KG1 (cell line): ENCODE data around the gene TSPAN7.

Experiments used
- DNase-seq: peaks from one replicate; lab custom pipeline; 2025; lab: John Stamatoyannopoulos, UW

The TSPAN7 gene

DNA sequence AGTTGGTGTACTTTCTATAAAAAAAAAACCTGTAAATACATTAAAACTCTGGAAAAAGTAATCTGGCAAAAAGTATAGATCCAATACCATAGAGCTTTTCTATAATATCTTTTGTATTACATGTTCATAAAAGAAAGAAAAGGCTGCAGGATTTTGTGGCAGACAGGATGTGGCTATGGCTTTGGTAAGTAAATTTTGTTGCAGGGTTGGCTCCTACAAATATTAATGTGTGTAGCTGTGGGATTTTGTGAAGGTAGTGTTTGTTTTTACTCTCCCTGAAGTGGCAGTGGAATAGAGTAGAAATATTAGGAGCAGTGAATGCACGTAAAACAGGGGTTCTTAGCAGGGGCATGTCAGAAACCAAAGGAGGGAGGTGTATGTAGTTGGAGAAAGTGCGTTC, 84.8 kb downstream of the TSPAN7 start:
- no peak for DNase-seq

DNA sequence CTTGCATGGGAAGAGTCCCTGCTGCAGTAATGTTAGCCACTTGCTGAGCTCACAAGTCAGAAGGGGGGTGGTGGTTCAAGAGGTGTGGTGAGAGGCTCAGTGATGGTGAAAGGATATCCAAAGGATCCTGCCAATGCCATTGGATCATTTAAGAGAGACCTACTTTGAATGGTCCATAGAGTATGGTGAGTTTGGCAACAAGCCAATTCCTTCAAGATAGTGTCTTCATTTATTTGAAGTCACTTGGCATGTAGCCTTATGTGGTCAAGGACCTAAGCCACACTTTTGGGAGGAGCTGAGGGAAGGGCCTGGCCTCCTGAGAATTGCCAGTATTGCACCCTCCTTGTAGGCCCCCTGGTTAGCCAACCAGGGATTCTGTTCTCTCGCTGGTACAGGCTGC, 87.9 kb downstream of the TSPAN7 start:
- DNase-seq = no peak

- DNase-seq = no peak
Observed at GRCh38 chrX:38649674-38650647, 88.6 kb downstream of the TSPAN7 start.

GRCh38 chrX:38651625-38652601, 90.6 kb downstream of the TSPAN7 start:
- no peak for DNase-seq

DNA sequence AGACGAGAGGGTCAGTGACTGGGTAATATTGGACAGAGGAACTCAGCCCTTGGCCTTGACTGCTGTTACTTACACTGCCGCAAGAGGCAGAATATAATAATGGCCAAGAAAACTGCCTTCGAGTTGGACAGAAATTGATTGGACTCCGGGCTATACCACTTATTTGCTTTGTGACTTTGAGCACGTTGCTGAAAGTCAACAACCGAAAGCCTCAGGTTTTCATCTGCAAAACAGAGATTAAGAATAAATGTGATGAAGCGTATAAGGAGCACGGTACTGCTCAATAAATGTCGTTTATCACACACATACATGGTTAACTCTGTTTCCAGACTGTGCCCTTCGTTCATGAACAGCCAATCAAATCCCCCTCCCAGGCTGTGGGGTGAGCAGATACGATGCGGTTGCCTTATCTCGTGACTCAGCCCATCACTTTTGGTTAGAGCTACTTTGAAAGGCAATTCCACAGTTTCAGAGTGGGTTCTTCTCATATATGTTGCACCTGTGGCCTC, 91.6 kb downstream of the TSPAN7 start:
- no peak for DNase-seq

DNA sequence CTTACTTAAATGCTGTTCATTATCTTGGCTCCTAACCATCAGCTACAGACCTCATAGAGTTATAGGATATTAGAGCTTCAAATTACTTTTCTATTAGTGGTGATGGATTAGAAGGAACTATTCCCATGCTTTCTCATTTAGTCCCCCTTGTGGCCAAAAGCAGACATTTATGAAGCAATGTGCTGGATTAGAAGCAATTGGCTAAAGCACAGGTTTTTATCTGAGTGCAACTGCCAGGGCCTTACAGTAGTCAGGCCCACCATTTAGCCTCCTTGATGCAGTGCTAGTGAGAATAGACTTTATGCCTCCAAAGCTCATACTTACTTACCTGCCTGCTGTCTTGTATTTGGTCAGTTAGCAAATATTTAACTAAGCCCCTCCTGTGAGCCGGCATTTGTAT, 93.0 kb downstream of the TSPAN7 start:
- no peak for DNase-seq

GRCh38 chrX:38656350-38656915, 95.1 kb downstream of the TSPAN7 start:
- DNase-seq = no peak

DNA sequence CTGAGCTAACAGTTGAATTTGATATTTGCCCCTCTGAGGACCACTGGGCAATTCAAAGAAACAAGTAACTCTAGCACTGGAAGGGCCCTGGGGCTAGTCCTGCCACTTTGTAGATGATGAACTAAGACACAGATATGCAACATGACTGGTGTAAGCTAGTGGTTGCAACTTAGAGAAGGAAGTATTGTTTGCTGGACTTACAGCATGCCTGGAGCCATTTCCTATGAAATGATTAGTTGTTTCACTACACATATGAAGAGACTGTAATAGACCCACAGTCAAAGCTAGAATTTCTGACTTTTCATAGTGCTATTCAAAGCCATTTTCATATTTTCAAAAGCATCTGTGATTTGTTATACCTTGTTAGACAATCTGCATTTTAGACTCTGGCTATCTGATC, 96.2 kb downstream of the TSPAN7 start:
- no peak for DNase-seq

- DNase-seq = no peak
Observed at GRCh38 chrX:38660395-38661102, 99.2 kb downstream of the TSPAN7 start.

DNA sequence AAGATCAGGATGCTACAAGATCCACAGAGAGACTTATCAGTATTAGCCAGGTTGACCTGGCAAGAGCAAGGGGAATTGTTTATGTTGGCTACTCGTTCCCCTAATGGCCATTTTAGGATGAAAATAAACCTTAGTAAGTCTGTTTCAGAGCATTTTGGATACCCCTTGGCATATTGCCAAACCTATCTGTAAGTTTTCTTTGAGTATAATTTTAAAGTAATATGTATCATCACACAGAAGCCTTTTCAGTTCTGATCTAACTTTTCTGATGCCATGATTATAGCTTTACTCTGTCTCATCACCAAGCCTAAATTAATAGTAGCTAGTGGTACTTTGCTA, 99.7 kb downstream of the TSPAN7 start:
- DNase-seq = no peak

GRCh38 chrX:38661561-38661960, 100.2 kb downstream of the TSPAN7 start:
- DNase-seq = no peak

DNA sequence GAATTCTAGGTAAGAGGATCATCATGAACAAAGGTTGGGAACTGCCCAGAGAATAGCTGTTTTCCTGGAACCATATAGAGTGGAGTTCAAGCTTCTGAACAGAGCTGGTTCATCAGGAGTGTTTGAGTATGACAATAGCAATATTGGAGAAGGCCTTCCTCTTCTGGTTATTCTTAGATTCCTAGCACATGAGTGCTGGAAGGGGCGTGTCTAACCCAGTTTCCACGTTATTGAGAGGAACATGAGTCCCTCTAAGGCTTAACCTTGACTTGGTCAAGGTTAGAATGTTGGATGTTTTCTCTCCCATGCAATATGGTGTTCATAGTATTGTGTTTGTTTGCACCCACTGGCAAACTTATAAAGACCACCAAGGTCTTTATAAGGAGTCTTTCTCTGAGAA, 101.3 kb downstream of the TSPAN7 start:
- no peak for DNase-seq

GRCh38 chrX:38664285-38664684, 102.9 kb downstream of the TSPAN7 start:
- no peak for DNase-seq

- DNase-seq = no peak
Observed at GRCh38 chrX:38666909-38667308, 105.6 kb downstream of the TSPAN7 start.

GRCh38 chrX:38668771-38669170, 107.4 kb downstream of the TSPAN7 start:
- no peak for DNase-seq

DNA sequence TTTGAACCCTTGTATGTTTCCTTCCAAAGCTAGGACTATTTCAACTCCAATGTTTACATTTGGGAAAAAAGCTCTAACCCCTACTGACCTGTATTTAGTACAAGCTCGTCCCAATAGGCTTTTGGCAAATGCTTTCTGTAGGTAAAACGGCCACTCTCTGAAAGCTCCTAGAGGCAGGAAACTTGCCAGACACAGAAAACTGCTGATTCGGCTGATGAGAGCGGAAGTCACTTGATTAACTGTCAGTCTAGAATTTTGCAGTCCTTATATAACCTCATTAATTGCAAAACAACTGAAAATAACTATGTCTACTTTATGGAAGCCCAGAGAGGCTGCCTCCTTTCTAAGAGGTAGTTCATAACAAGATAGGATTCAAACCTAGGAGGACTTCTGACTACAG, 108.1 kb downstream of the TSPAN7 start:
- DNase-seq = no peak

DNA sequence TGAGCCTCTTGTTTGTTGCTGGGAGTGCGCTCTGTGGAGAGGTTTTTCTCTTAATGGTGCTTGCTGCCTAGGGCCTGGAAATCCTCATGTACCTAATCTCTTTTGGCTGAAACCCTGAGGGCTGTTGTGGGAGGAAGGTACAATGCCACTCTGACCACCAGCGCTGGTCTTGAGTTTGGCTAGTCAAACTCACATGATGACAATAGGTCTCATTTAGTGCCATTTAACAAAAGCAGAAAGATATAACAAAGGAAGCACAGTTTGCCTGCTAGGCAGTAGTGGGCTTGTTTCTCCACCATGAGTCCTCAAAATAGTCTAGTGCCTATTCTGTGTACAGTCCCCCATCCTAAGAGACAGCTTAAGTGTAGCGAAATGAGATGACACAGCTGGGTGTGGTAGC, 111.3 kb downstream of the TSPAN7 start:
- no peak for DNase-seq

GRCh38 chrX:38675856-38676255, 114.5 kb downstream of the TSPAN7 start:
- DNase-seq = no peak

DNA sequence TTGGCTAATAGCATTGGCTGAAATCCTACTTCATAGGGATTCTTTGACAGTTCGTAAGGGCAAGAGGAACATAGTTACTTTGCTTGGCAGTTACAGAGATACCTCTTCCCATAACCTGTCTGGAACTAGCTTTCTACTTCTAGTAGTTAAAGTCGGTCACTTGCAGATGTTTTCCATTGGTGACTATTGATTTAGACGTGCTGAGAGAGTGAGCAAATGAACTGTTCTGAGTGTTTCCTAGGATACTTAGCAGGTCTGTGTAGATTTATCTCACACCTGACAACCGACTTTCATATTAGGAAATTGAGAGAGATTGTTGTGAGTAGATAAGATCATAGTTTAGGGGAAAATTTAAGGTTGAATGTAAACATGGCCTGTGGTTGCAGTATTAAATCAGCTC, 116.8 kb downstream of the TSPAN7 start:
- no peak for DNase-seq

- DNase-seq = no peak
Observed at GRCh38 chrX:38678821-38679220, 117.5 kb downstream of the TSPAN7 start.

DNA sequence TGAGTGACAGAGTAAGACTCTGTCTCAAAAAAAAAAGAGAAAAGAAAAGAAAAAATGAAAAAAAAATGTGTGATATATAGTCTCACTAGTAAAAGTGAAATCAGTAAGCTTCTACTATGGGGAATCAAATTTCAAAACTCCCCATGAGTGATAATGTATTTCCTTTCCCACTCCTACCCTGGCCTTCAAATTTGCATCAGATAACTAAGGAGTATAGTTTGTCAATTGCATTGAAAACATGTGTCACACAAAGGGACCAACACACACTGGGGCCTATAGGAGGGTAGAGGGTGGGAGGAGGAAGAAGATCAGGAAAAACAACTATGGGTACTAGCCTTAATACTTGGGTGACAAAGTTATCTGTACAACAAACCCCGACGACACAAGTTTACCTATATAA, 118.4 kb downstream of the TSPAN7 start:
- DNase-seq = no peak

GRCh38 chrX:38682095-38682494, 120.8 kb downstream of the TSPAN7 start:
- DNase-seq = no peak
